HTR-8/SVneo (cell line): ENCODE measurements around the gene PTPRM.

ENCODE experiments used
- DNase-seq: peaks from one replicate; pipeline ENCODE4 v3.0.0; 2011; ENCODE audit warnings: low spot score, mixed read lengths; ENCODE audit not compliant: insufficient read length
- FAIRE-seq: peaks from 2 replicates; lab custom pipeline; 2011; peaks lifted over from hg19 to GRCh38; lab: Jason Lieb, UNC

Gene PTPRM

GRCh38 chr18:7566567-7567473 is at the start of gene PTPRM:
Gene PTPRM, plus strand, starts transcription at chr18:7567316. Its CDS starts 503 bp downstream, at chr18:7567819.
- DNase-seq (peak; percentile 59), FAIRE-seq (no peak)

- FAIRE-seq = no peak
- no peak for DNase-seq
Observed at GRCh38 chr18:7517852-7518251, 49.3 kb upstream of the PTPRM start.

- FAIRE-seq (no peak), DNase-seq (no peak)
Observed at GRCh38 chr18:7520200-7520785, 46.8 kb upstream of the PTPRM start.

- no peak for DNase-seq
- FAIRE-seq = no peak
Observed at GRCh38 chr18:7521226-7521856, 45.8 kb upstream of the PTPRM start.

GRCh38 chr18:7523772-7524171 is 43.3 kb upstream of the PTPRM start:
- no peak for FAIRE-seq
- DNase-seq = no peak

DNA sequence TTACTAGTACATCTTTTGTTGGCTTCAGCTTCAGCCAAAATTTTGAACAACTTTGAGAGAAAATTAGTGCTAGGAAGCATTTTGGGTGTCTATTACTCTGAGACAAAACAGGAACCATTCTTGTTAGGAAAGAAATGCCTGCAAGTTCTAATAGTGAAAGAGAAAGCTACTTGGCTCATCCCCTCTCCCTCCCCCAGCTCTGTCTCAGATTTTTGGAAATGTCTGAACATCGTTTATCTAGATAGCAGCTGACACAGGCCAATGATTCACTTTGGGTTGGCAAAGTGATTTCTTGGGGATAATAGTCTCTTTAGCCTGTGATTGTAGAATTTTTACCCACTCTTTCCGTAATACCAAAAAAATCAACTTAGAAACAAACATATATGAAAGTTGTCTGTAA is 42.3 kb upstream of the PTPRM start:
- DNase-seq (no peak), FAIRE-seq (no peak)

DNA sequence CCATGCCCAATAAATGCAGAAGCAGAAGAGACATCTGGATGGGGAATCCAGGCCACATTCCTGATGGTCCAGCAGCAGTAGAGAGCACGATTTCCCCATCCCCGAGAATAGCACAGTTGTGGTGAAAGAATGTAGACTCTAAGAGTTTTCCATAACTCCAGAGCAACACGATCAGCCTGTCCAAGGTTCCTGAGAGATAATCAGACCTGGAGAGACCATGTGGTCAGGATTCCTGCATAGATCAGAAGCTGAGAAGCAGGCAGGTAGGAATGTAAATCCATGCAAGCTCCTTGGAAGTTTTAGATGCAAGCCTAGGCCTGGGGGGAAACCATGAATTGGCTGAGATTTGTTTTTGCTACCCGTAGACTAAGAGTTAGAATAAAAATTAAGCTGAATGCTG is 34.2 kb upstream of the PTPRM start:
- DNase-seq = no peak
- FAIRE-seq = no peak

- DNase-seq (no peak), FAIRE-seq (no peak)
Observed at GRCh38 chr18:7535436-7536205, 31.5 kb upstream of the PTPRM start.

GRCh38 chr18:7537145-7537544 is 30.0 kb upstream of the PTPRM start:
- FAIRE-seq (no peak), DNase-seq (no peak)

DNA sequence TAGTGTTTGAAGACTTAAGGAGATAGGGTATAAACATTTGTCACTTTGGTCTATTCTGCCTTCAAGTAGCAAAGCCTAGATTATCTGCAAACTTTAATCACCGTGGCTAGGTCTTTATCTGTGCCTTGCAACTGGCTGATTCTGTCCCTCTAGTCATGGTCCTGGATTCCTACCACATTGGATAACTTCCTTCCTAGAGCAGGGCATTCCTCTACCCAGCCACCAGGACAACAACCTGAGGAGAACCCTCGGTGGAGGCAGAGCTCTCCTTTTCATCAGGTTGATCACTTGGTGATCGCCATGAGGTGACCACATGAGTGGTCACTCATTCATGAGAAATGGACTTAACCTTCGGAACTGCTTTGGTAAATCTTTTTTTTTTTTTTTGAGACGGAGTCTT is 25.3 kb upstream of the PTPRM start:
- no peak for FAIRE-seq

GRCh38 chr18:7544686-7545085 is 22.4 kb upstream of the PTPRM start:
- FAIRE-seq = no peak
- no peak for DNase-seq

More for the DNA sequence above, 25.3 kb upstream of the PTPRM start:
- DNase-seq = no peak

GRCh38 chr18:7545734-7546133 is 21.4 kb upstream of the PTPRM start:
- DNase-seq = no peak
- FAIRE-seq = no peak

GRCh38 chr18:7548221-7548620 is 18.9 kb upstream of the PTPRM start:
- DNase-seq = no peak

GRCh38 chr18:7548721-7549120 is 18.4 kb upstream of the PTPRM start:
- DNase-seq = no peak
- FAIRE-seq = no peak

More at GRCh38 chr18:7548221-7548620, 18.9 kb upstream of the PTPRM start:
- FAIRE-seq = no peak

GRCh38 chr18:7557973-7558372 is 9.1 kb upstream of the PTPRM start:
- DNase-seq (no peak), FAIRE-seq (no peak)

GRCh38 chr18:7558769-7559168 is 8.3 kb upstream of the PTPRM start:
- FAIRE-seq (no peak), DNase-seq (no peak)

DNA sequence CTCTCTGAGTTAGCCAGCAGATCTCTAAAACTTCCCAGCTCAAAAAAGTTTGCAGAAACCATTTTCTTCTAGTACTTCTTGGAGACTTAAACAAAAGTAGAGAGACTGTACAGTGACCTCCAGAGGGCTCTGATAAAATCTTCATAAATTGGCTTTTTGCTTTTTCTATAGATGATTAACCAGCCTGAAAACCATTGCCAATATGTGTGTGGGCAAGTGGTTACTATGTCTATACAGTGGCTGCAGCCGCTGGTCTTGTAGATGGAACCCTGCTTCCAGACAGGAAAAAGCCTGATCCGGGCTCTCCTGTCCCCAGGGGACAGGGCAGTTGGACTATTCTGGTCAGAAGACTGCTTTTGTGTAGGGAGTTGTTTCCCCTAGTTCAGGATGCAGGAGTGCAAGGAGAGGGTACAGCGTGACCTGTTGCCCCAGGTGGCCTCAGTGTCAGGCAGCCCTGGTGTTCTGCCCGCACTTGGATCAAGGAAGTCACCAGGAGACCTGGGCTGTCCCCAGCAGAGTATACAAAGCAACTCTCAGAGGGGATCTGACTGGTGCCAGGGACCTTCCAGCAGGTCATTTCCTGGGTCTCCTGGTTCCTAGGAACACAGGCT is 7.3 kb upstream of the PTPRM start:
- DNase-seq (no peak), FAIRE-seq (no peak)

DNA sequence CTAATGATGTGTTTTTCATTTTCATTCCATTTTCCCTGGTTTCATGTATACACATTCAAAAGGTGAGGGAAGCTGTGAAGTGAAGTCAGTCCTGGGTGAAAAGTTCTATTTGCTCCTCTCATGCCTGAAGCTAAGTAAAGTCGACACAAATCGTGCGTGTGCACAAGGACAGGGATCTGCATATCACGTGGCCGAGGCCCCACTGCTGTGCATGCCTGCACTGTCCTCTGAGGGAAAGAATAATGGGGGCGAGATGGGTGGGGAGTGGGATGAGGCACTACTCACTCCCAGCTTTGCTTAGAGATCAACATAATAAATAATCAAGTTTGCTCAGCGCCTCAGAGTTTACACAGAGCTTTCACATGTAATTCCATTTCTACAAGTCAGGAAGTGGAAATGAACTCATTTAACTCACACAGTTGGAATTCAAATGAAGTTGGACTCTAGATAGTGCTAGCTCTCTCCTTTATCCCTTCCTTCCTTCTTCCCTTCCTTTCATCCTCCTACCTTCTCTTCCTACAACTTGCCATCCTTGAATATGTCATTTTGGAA is 5.1 kb upstream of the PTPRM start:
- FAIRE-seq (no peak), DNase-seq (no peak)

DNA sequence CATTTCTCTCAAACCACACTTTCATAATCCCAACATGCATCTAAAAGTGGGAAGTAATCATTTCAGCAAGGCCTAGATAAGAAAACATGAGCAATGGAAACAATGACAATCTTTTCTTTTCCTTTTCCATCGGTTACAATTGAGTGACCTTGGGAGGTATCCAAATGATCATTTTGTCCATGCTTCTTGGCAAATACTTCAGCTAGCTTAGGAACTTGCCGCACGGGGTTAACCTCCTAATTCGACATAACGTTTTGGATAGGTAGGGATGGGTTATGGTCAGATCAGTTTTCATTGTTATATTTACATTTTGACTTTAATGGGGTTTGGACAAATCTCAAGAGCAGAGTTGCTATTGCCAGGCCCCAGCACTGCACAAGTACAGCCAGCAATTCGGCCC is 4.6 kb upstream of the PTPRM start:
- no peak for DNase-seq
- no peak for FAIRE-seq

GRCh38 chr18:7565677-7566076 is 1.4 kb upstream of the PTPRM start:
- DNase-seq = no peak
- no peak for FAIRE-seq
